D341Med (cell line): ENCODE data around the gene CHST1.

Source experiments
- DNase-seq: peaks from one replicate; pipeline ENCODE4 v3.0.0; 2012; ENCODE audit warnings: low spot score

CHST1 gene

DNA sequence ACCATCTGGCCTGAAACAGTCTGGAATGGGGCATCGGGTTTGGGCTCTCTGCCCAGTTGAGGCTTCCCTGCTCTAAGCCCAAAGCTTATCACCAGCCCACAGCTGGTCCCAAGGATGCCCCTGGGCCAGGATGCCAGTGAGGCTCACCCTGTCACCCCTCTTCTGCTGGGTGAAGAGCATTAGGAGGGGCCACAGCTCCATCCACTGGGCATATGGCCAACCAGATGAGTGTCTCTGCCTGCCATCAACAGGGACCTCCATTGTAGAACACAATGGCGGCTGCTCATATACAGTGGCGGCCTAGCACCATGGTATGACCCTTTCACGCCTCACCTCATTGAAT, 5.6 kb downstream of the CHST1 start:
- no peak for DNase-seq

DNA sequence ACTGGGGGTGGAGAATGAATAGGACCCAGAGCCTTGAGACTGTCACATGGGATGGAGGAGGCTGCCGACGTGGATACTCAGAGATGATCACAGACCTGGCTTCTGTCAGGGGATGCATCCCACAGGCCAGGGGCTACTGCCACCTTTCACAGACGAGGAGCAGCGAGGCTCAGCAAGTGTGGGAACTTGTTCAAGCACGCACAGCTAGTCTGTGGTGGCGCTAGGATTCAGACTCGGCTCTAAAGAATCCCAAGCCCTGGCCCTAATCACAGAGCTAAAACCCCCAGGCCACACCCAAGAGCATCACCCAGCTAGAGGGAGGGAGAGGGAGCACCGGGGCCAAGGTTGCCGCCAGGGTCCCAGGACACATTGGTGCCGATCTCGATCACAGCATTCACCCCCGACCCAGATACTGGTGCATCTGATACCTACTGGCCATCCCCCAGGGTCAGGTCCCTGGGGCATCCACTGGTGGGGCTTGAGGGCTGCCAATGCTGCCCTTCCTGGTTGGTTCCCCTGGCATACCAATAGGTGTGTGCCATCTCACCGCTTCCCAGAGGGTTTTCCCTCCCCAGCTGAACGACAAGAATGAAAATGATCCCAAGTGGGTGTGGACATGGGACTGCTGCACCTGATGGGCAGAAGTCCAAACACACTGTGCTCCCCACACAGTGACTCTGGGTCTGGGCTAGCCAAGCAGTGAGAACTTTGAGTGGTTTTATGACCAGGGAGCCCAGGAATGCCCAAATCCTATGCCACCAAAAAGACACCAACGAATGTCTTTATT, 6.2 kb downstream of the CHST1 start:
- no peak for DNase-seq

DNA sequence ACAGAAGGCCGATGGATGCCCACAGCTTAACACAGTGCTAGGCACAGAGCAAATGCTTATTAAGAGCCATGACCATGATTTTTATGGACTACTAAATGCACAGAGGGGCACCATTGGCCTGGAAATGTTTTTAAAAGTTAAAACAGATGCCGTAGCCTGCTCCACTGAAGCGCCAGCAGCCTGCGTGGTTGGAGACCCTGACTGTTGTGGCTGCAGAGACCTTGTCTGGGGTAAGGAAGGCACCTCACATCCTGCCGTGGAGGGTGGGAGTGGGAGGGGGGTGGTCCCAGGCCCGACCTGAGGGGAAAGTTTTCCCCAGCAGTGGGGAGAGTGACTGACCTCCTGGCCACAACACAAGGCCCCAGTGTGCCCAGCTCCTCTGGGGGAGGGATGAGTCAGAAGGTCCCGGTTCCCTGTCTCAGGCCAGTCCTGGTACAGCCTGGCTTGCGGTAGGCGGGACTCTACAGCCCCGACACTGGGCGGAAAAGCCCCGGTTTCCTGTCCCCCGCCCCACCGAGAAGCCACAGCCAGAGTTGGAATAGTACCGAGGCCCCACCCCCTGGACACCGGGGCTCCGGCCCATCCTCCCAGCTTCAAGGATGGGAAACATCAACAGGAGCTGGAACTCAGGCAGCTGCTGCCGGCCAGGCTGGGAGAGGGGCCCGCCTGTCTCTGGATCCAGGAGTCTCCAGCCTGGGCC, 7.0 kb downstream of the CHST1 start:
- DNase-seq: no peak

DNA sequence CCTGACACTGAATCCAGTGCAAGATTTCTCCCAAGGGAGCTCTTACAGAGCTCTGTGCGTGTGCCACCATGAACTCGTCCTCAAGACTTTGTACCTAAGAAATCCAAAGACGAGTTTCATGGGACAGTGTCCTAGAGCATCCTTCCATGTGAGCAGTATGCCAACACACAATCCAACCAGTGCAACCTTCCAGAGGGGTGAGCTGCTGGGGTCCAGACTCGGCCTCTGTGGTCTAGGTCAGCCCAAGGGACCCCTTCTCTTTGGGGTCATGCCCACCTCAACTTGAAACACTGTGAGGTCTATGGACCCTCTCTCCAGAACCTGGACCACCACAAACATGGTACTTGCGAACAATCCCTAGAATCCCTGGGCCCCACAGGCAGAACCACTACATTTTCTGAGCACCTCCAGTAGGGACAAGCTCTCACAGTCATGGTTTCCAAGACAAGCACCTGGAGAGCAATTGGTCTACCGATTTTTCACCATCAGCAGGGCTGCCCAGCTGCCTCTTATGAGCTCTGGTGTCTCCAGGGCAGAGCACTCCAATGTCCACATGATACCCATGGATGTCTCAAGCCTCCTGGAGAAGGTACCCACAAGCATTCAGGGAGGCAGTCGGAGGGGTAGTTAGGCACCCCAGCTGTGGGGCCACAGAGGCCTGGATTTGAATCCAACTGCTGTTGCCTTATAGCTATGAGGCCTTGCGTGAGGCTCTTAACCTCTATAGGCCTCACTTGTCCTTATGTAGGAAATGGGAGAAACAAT, 7.7 kb downstream of the CHST1 start:
- DNase-seq: no peak

DNA sequence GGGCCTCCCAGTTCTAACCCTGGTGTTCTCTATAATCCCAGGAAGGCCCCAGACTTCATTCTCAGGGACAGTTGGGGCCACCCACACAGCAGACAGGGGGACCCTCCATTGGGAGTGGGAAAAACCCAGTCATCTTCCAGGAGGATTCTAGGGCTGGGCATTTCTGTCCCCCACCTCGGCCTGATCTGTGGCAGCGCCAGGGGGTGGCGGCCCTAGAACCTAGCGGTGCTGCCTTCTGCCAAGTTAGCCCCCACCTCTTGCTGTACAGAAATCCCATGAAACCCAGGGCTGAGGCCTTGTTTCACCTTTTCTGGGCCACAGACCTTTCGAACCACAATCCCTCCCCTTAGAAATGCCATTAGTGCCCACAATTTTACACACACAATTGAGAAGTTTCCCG, 9.6 kb downstream of the CHST1 start:
- DNase-seq: no peak

DNA sequence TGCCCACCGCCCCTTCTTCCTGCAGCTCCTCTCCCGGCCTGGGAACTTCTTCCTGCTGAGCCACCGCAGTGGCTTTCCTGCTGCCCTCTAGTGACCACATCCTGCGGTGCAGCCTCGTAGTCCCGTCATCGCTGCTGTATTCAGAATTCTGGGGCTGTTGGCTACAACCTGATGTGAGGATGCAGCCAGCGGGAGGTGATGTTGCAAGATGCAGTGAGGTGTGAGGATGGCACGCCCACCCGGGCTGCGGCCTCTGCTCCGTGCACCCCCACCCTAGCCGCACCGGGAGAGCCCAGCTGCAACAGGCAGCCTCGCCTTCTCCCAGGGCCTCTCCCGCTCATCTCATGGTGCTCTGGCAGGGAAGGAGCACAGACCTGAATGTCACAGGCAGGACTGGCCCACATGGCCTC, 10.1 kb downstream of the CHST1 start:
- peak; percentile 89 for DNase-seq

DNA sequence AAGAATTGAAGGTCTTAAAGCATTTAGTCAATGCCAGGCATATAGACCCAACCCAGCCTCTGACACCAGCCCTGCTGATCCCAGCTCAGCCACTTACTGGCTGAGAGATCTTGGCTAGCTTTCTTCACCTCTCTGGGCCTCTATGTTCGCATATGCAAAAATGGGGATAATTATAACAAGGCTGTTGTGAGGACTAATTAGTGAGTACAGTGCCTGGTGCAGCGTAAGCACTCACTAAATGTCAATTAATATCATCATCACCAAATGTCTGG, 10.5 kb downstream of the CHST1 start:
- no peak for DNase-seq

DNA sequence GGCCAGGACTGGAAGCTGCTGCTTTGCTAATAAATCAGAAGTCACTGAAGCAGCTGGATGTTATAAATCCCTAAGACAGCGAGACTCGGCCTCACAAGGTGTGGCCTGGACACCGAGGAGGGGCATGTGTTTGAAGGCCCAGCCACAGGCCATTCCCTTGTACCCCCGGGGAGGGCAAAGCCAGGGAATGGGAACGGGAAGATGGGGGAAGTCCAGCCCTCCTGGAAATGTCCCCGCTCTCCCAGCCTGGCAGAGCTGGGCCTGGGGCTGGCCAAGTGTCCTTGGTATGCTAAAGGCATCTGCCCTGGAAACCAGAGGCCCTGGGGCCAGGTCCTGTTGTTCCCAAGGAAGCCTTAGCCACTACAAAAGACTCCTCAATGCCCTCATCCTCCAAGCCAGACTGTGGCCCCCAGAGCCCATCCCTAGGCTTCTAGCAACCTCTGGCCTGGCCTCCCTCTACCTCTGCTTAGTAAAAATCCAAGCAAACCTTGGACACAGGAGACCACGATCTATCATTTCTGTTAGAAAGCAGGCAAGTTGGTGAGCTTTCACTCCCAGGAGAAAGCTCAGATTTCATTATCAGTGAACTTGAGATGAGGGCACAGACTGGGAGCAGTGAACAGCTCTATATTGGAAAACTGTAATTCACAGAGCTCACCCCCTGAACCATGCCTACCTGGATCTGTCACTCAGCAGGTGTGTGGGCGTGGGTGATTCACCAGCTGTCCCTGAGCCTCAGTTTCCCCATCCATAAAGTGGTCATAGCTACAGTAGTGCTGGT, 11.0 kb downstream of the CHST1 start:
- DNase-seq: no peak

DNA sequence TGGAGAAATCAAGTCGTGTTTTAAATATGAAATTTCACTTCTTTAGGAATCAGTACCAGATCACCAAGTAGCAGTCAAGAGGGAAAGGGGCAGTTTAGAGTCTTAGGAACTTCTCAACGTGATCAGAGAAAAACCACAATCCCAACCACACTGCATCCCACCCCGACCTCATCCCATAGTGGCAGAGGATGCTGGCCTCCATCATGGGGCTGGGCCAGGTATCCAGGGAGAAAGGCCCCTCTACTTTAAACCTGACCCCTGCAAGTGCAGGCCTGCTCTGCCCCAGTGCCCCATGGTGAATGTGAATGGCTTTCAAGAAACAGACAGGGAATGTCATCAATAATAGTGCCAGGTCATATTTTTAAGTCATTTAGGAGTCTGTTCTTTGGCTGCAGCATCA, 12.1 kb downstream of the CHST1 start:
- DNase-seq: no peak

DNA sequence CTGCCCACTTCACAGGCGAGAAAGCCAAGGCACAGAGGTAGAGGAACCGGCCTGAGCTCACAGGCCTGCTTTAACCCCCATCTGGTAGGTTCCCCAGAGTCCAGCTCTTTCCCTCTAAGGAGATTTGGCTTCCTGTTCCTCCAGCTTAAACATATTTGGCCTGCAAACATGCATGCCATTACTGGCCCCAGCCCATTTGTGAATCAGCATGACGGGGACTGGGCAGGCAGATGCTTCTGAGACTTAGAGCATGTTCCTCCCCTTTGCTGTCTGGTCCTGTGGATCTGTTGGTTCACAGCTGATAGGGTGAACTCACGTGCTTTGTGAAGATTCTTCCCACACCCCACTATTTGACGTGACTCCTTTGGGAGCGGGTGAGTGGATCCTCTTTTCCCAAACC, 12.6 kb downstream of the CHST1 start:
- no peak for DNase-seq

DNA sequence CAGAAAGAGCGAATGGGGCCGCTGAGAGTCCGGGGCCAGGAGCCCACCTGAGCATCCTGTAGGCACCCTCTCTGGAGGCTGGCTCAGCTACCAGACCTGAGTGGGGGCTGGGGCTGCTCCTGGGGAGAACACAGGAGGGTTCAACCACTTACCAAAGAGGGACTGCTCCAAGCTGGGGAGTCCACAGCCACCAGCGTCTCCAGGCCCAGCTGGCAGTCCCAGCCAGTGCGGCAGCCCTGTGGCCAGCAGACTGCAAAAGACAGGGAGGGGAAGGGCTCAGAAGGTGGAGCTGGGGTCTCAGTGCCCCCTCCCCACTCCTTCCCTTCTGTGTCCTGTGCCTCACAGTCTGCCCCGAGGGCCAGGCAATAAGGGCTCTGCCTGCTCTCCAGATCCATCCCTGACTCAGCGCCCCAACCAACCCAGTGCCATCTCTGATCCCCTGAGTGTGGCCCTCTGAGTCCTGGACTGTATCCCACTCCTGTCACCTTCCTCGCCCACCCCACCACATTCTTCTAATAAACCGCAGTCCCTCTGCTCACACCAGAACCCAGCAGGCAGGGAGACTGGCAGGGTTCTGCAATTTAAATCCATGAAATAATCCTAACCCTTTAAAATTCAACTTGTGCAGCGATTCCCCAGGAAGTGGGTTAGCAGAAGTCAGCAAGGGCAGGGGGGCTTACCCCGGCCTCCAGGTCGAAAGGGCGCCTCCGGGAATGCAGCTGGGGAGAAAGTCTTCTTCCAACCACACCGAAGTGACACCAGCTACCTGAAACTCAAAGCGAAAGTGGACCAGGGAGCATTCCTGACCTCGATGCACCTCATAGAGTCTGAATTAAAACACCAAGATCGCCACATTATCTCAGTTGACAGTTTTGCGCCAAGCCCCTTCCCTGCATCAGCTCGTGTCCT, 13.3 kb downstream of the CHST1 start:
- peak; percentile 17 for DNase-seq

DNA sequence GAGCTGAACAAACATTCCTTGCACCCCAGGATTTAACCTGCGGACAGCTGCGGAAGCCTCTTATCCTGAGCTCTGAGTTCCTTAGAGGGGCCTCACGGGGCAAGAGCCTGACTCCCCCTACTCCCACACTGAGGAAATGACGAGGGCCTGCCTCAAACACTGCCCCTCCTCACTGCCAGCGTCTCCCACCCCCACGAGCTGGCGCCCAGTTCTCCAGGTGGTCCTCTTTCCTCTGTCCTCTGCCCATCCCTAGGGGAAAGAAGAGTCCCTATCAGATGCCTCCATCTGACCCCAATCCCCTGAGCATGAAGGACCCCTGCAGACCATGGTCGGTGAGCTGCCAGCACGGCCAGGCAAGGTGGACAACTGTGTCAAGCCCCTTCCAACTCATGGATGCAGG, 14.3 kb downstream of the CHST1 start:
- peak; percentile 9 for DNase-seq

DNA sequence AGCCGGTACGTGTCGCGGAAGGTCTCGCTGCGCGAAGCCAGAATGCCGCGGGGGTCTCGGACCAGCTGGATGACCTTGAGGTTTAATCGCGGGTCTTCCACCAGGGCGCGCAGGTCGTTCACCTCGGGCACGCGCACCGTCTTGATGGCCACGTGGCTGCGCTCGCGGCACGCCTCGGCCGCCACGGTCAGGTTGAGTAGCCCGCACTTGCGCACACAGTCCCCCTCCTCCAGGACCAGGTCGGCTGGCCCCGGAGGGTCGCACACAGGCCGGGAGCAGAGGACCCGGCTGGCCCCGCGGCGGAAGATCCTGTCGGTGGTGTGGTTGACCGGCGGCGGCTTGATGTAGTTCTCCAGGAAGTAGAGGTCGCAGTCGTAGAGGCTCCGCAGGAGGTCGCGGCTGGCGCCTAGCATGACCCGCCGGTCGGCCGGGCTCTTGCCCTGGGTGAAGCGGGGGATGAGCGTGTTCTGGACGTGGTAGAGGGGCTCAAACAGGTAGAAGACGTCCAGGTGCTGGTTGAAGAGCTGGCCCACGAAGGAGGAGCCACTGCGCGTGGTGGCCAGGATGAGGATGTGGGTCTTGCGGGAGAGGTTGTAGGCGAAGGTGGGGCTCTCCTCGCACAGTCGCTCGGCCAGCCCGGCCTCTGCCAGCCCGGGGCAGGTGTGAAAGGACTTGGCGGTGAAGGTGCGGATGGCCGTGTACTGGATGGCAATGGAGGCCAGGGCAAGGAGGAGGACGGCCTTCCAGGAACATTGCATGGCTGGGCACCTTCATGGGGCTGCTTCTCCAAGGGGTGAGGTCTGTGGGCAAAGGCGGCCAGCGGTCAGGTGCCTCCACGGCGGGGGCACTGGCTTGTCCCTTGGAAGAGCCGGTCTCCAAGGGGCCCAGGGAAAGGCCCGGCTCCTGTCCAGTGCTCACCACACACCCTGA, 15.0 kb downstream of the CHST1 start:
- DNase-seq: peak; percentile 24

DNA sequence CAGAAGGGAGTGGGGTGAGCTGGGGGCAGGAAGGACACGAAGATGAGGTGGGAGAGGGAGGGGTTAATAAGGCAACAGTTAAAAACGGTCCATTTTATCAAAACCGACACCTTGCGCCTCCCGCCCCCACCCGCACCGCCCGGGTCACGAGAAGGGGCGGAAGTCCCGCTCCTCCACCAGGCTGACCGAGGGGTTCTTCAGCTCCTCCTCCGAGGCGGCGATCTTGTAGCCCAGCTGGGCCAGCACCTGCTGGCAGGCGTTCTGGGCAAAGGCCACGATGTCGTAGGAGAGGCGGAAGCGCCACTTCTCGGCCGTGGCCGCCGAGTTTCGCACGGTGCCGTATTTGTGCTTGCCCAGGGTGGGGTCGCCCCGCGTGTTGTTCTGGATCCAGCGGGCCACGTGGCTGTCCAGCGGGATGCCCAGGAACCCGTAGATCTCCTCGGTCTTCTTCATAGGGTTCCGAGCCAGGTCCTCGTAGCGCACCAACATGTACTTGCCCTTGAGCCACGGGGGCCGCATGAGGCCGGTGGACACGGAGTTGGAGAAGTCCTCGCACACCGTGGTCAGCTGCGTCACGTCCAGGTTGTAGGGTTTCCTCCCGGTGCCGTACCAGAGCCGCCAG, 15.8 kb downstream of the CHST1 start:
- peak; percentile 13 for DNase-seq

DNA sequence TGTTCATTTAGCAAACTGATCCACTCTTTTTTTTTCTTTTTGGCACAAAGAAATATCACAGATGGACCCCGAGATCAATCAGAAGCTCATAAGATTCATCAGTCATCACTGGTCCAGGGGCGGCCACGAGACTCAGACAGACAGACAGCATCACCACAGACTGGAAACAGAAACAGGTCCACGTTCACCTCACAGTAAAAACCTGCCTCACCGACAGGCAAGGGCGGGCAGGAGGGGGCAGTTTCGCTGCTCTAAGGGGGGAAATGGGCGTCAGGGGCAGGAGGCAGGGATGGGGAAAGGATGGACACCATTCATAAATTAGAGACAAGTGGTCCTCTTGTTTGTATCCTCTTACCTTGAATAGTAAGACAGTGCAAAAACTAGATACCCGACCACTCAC, 16.5 kb downstream of the CHST1 start:
- peak; percentile 4 for DNase-seq

DNA sequence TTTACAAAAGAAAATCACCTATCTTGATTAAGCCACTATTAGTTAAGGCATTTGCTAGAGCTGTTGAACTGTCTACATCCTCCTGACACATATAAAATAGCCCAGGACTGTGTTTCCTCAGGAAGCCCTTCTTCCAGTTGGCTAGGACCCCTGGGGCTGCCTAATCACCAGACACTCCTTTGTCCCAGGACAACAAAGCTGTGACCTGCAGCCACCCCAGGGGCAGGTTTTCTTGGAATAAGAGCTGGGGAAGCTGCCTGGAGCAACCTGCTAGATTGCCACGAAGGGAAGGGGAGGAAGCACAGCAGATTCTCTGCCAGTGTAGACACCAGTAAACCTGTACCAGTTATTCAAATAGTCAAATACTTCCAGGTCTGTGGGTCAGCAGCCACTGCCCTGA, 17.6 kb downstream of the CHST1 start:
- no peak for DNase-seq

DNA sequence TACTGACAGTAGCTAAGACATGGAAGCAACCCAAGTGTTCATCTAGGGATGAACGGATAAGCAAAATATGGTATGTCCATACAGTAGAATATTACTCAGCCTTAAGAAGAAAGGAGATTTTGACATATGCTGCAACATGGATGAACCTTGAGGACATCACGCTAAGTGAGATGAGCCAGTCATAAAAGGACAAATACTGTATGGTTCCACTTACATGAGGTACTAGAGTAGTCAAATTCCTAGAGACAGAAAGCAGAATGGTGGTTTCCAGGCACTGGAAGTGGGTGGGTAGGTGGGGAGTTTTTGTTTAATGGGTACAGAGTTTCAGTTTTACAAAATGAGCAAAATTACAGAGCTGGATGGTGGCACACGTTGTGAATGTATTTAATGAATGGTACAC, 18.1 kb downstream of the CHST1 start:
- no peak for DNase-seq

DNA sequence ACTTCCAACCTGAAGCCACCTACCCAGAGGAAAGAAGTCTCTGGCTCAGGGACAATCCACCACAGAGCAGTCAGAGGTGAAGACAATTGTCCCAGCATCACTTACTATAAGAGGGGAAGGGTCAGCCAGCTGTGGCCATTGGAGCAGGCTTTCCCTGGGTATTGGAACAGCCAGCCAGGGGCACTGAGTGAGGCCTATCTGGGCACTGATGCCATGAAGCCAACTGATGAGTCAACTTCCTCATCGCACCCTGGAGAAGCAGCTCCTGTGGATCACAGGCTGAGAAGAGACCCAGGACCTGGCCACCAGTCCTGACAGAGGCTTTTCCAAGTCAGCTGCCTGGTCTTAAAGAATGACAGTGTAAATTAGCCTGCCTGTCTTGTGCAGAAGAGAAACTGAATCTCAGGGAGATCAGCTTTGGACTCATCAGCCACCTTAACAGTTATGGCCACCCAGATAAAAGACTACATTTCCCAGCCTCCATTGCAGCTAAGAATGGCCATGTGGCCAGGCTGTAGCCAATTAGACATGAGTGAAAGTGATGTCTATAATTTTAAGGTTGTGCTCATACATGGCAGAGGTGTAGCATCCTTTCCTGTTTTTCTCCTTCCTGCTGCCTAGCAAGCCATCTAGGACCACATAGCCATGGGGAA, 19.0 kb downstream of the CHST1 start:
- DNase-seq: peak; percentile 30
